ENCODE measurements around the gene RAC2. TPM values are rescaled to one million over a fixed set of nuclear protein-coding genes. Genes with fewer than 3 reads are reported as not detected.

RAC2 gene
- total and polyA plus RNA-seq, 3 experiments from 2014 or later = 433 to 1,206 (median 452) TPM

- Mint-ChIP-seq H3K27me3 (peaks cover 0 to 1% of the 10 kb centered on the region in 2 donors), H3K9me3 (no peaks in the 10 kb centered on the region), H3K4me1 (peaks cover 70 to 86% (median 86%) of the 10 kb centered on the region in 3 donors), H3K4me3 (peak overlapping the region in 5 of 7 donors; percentile 12 to 53 (median 34)), H3K27ac (peak overlapping the region; percentile 2 to 95 (median 63)), H3K36me3 (peaks cover 10 to 85% (median 17%) of the 10 kb centered on the region in 3 donors)
- ChIA-PET POLR2A (no interaction called here), CTCF (no interaction called here)
- H3K9me3 ChIP-seq (ENCODE audit: low read length) = no peaks in the 10 kb centered on the region
- no peak overlapping the region for H3K27ac ChIP-seq (ENCODE audit: low read depth, low read length)
- H3K27me3 ChIP-seq (ENCODE audit: insufficient read depth, low read length, poor library complexity, severe bottlenecking) = no peaks in the 10 kb centered on the region
- H3K36me3 ChIP-seq (ENCODE audit: insufficient read depth, low read length) = peaks cover 46% of the 10 kb centered on the region
- no peak overlapping the region for H3K4me3 ChIP-seq (ENCODE audit: low read length)
- peaks cover 41% of the 10 kb centered on the region for H3K4me1 ChIP-seq (ENCODE audit: insufficient read depth, low read length)
- DNase-seq = no peak
Observed at GRCh38 chr22:37287550-37287951, 43.5 kb upstream of the RAC2 start.

GRCh38 chr22:37285937-37286336 is 41.9 kb upstream of the RAC2 start:
- no peak overlapping the region for H3K27ac ChIP-seq (ENCODE audit: low read depth, low read length)
- H3K9me3 Mint-ChIP-seq = no peaks in the 10 kb centered on the region

GRCh38 chr22:37284805-37285355 is 40.8 kb upstream of the RAC2 start:
- H3K27ac Mint-ChIP-seq = peak overlapping the region; percentile 77 to 100 (median 96)
- H3K4me1 Mint-ChIP-seq = peaks cover 63 to 79% (median 77%) of the 10 kb centered on the region in 3 donors
- Histone ChIP-seq H3K27me3 (ENCODE audit: insufficient read depth, low read length, poor library complexity, severe bottlenecking) (no peaks in the 10 kb centered on the region), H3K36me3 (ENCODE audit: insufficient read depth, low read length) (peaks cover 24% of the 10 kb centered on the region), H3K4me1 (ENCODE audit: insufficient read depth, low read length) (peaks cover 48% of the 10 kb centered on the region), H3K27ac (ENCODE audit: low read depth, low read length) (peak overlapping the region; percentile 47), H3K9me3 (ENCODE audit: low read length) (no peaks in the 10 kb centered on the region), H3K4me3 (ENCODE audit: low read length) (peak overlapping the region; percentile 89)
- peaks cover 5 to 63% (median 11%) of the 10 kb centered on the region in 3 donors for H3K36me3 Mint-ChIP-seq
- peak overlapping the region; percentile 89 to 98 (median 95) for H3K4me3 Mint-ChIP-seq
- ChIA-PET CTCF (interaction anchor here (0.9 to 1.6 kb wide), 6 partner anchors 9 to 144 kb away, joined by 3 to 4 read pairs (median 3); no protein-coding TSS in a partner anchor), POLR2A (interaction anchor here (0.6 to 1.2 kb wide), 3 partner anchors 16 to 264 kb away, joined by 3 to 4 read pairs (median 3); no protein-coding TSS in a partner anchor)
- DNase-seq = peak; percentile 40 to 73 (median 58)
- no peaks in the 10 kb centered on the region for H3K9me3 Mint-ChIP-seq
- peaks cover 0 to 1% of the 10 kb centered on the region in 2 donors for H3K27me3 Mint-ChIP-seq

More at GRCh38 chr22:37285937-37286336, 41.9 kb upstream of the RAC2 start:
- H3K27ac Mint-ChIP-seq = peak overlapping the region; percentile 75 to 100 (median 94)
- H3K9me3 ChIP-seq (ENCODE audit: low read length) = no peaks in the 10 kb centered on the region
- CTCF ChIA-PET = interaction anchor here (1.1 to 1.7 kb wide), 3 partner anchors 10 to 144 kb away, joined by 3 to 4 read pairs (median 3); no protein-coding TSS in a partner anchor
- H3K4me1 ChIP-seq (ENCODE audit: insufficient read depth, low read length) = peaks cover 49% of the 10 kb centered on the region
- peaks cover 0 to 1% of the 10 kb centered on the region in 2 donors for H3K27me3 Mint-ChIP-seq
- H3K27me3 ChIP-seq (ENCODE audit: insufficient read depth, low read length, poor library complexity, severe bottlenecking) = no peaks in the 10 kb centered on the region
- peak overlapping the region; percentile 70 to 98 (median 94) for H3K4me3 Mint-ChIP-seq
- peaks cover 71 to 87% (median 85%) of the 10 kb centered on the region in 3 donors for H3K4me1 Mint-ChIP-seq
- H3K36me3 Mint-ChIP-seq = peaks cover 5 to 73% (median 12%) of the 10 kb centered on the region in 3 donors
- POLR2A ChIA-PET = no interaction called here
- H3K4me3 ChIP-seq (ENCODE audit: low read length) = no peak overlapping the region
- no peak for DNase-seq
- peaks cover 32% of the 10 kb centered on the region for H3K36me3 ChIP-seq (ENCODE audit: insufficient read depth, low read length)

- no peaks in the 10 kb centered on the region for H3K9me3 Mint-ChIP-seq
- Histone ChIP-seq H3K9me3 (ENCODE audit: low read length) (no peaks in the 10 kb centered on the region), H3K36me3 (ENCODE audit: insufficient read depth, low read length) (peaks cover 18% of the 10 kb centered on the region), H3K27me3 (ENCODE audit: insufficient read depth, low read length, poor library complexity, severe bottlenecking) (no peaks in the 10 kb centered on the region), H3K27ac (ENCODE audit: low read depth, low read length) (peak overlapping the region; percentile 70), H3K4me3 (ENCODE audit: low read length) (peak overlapping the region; percentile 89), H3K4me1 (ENCODE audit: insufficient read depth, low read length) (peaks cover 42% of the 10 kb centered on the region)
- H3K36me3 Mint-ChIP-seq = peaks cover 5 to 58% (median 11%) of the 10 kb centered on the region in 3 donors
- DNase-seq = no peak
- CTCF ChIA-PET = interaction anchor here (0.9 to 1.8 kb wide), 7 partner anchors 9 to 144 kb away, joined by 3 to 4 read pairs (median 3); no protein-coding TSS in a partner anchor
- H3K4me3 Mint-ChIP-seq = peak overlapping the region; percentile 89 to 98 (median 95)
- POLR2A ChIA-PET = interaction anchor here (0.6 to 1.4 kb wide), 4 partner anchors 16 to 263 kb away, joined by 3 to 4 read pairs (median 4); no protein-coding TSS in a partner anchor
- peaks cover 62 to 78% (median 74%) of the 10 kb centered on the region in 3 donors for H3K4me1 Mint-ChIP-seq
- peaks cover 0 to 1% of the 10 kb centered on the region in 2 donors for H3K27me3 Mint-ChIP-seq
- peak overlapping the region; percentile 86 to 100 (median 96) for H3K27ac Mint-ChIP-seq
Observed at GRCh38 chr22:37284126-37284804, 40.2 kb upstream of the RAC2 start.

GRCh38 chr22:37283393-37283937 is 39.4 kb upstream of the RAC2 start:
- Mint-ChIP-seq H3K4me1 (peaks cover 60 to 71% (median 68%) of the 10 kb centered on the region in 3 donors), H3K4me3 (peak overlapping the region; percentile 89 to 98 (median 95)), H3K9me3 (no peaks in the 10 kb centered on the region), H3K27ac (peak overlapping the region; percentile 86 to 100 (median 98)), H3K27me3 (peaks cover 0 to 1% of the 10 kb centered on the region in 2 donors), H3K36me3 (peaks cover 5 to 50% (median 12%) of the 10 kb centered on the region in 3 donors)
- DNase-seq = peak in 2 of 5 donors; percentile 66 to 73
- Histone ChIP-seq H3K27ac (ENCODE audit: low read depth, low read length) (peak overlapping the region; percentile 70), H3K36me3 (ENCODE audit: insufficient read depth, low read length) (peaks cover 14% of the 10 kb centered on the region), H3K4me1 (ENCODE audit: insufficient read depth, low read length) (peaks cover 34% of the 10 kb centered on the region), H3K27me3 (ENCODE audit: insufficient read depth, low read length, poor library complexity, severe bottlenecking) (no peaks in the 10 kb centered on the region), H3K4me3 (ENCODE audit: low read length) (peak overlapping the region; percentile 89), H3K9me3 (ENCODE audit: low read length) (no peaks in the 10 kb centered on the region)
- CTCF ChIA-PET = interaction anchor here (1.6 to 2.4 kb wide), 3 partner anchors 16 to 145 kb away, joined by 3 to 10 read pairs (median 4); no protein-coding TSS in a partner anchor
- POLR2A ChIA-PET = interaction anchor here (0.6 to 1.9 kb wide), 4 partner anchors 15 to 31 kb away, joined by 3 to 5 read pairs (median 4); no protein-coding TSS in a partner anchor

DNA sequence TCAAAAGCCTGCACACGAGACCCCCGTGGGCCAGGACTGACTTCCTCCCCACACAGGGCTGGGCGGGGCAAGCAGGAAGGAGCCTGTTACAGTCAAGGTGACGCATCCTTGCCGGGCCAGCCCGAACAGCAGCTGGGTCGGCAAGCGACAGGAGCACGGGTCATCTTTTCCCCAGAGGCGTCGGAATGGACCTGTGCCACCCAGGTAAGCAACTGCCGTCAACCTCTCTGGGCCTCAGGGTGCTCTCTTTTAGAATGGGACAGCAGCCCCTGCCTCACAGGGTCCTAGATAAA is 38.3 kb upstream of the RAC2 start, which contains the start of gene CYTH4:
TSS of gene CYTH4 (plus strand) at position 124 of the 293 bp plus-strand sequence. CDS start at position 186, 62 bp downstream.
- peaks cover 58 to 62% (median 62%) of the 10 kb centered on the region in 3 donors for H3K4me1 Mint-ChIP-seq

GRCh38 chr22:37281646-37282384 is 37.7 kb upstream of the RAC2 start:
- peaks cover 21% of the 10 kb centered on the region for H3K4me1 ChIP-seq (ENCODE audit: insufficient read depth, low read length)
- H3K36me3 Mint-ChIP-seq = peaks cover 5 to 36% (median 6%) of the 10 kb centered on the region in 3 donors
- POLR2A ChIA-PET = interaction anchor here (1.1 to 1.9 kb wide), 4 partner anchors 14 to 28 kb away, joined by 4 to 7 read pairs (median 6); no protein-coding TSS in a partner anchor
- peaks cover 0 to 1% of the 10 kb centered on the region in 2 donors for H3K27me3 Mint-ChIP-seq
- peak overlapping the region; percentile 89 for H3K4me3 ChIP-seq (ENCODE audit: low read length)
- no peak for DNase-seq
- H3K9me3 ChIP-seq (ENCODE audit: low read length) = no peaks in the 10 kb centered on the region
- peak overlapping the region; percentile 89 to 98 (median 95) for H3K4me3 Mint-ChIP-seq
- CTCF ChIA-PET = interaction anchor here (1.3 to 2.4 kb wide), 3 partner anchors 9 to 311 kb away, joined by 3 to 10 read pairs (median 3); no protein-coding TSS in a partner anchor
- no peaks in the 10 kb centered on the region for H3K9me3 Mint-ChIP-seq
- peak overlapping the region; percentile 70 for H3K27ac ChIP-seq (ENCODE audit: low read depth, low read length)
- peak overlapping the region; percentile 86 to 100 (median 98) for H3K27ac Mint-ChIP-seq
- no peaks in the 10 kb centered on the region for H3K27me3 ChIP-seq (ENCODE audit: insufficient read depth, low read length, poor library complexity, severe bottlenecking)
- peaks cover 5% of the 10 kb centered on the region for H3K36me3 ChIP-seq (ENCODE audit: insufficient read depth, low read length)
- H3K4me1 Mint-ChIP-seq = peaks cover 53 to 57% (median 56%) of the 10 kb centered on the region in 3 donors

More for the DNA sequence above, 38.3 kb upstream of the RAC2 start, which contains the start of gene CYTH4:
- peaks cover 26% of the 10 kb centered on the region for H3K4me1 ChIP-seq (ENCODE audit: insufficient read depth, low read length)
- no peaks in the 10 kb centered on the region for H3K9me3 ChIP-seq (ENCODE audit: low read length)
- Mint-ChIP-seq H3K4me3 (peak within 1 kb of the TSS; percentile 89 to 98 (median 95)), H3K27me3 (peaks cover 0 to 1% of the 10 kb centered on the region in 2 donors), H3K36me3 (peaks cover 5 to 41% (median 8%) of the 10 kb centered on the region in 3 donors), H3K9me3 (no peaks in the 10 kb centered on the region), H3K27ac (peak within 1 kb of the TSS; percentile 86 to 100 (median 98))
- H3K27me3 ChIP-seq (ENCODE audit: insufficient read depth, low read length, poor library complexity, severe bottlenecking) = no peaks in the 10 kb centered on the region
- peak; percentile 63 to 83 (median 68) for DNase-seq
- H3K4me3 ChIP-seq (ENCODE audit: low read length) = peak within 1 kb of the TSS; percentile 89
- POLR2A ChIA-PET = interaction anchor here (1.1 to 1.9 kb wide), 4 partner anchors 15 to 28 kb away, joined by 4 to 7 read pairs (median 6); no protein-coding TSS in a partner anchor
- peaks cover 11% of the 10 kb centered on the region for H3K36me3 ChIP-seq (ENCODE audit: insufficient read depth, low read length)
- peak within 1 kb of the TSS; percentile 70 for H3K27ac ChIP-seq (ENCODE audit: low read depth, low read length)
- CTCF ChIA-PET = interaction anchor here (1.3 to 2.4 kb wide), 3 partner anchors 9 to 33 kb away, joined by 3 to 10 read pairs (median 4); no protein-coding TSS in a partner anchor
